Superior temporal gyrus (tissue), 1 donor: ENCODE measurements around the gene DEFB127.
"Not testable (repeated sequence)": the region's sequence is repeated elsewhere in the genome, so short reads cannot be mapped to it uniquely, and the experiment has no call there.

Experiments used
- DNase-seq: peaks from one replicate; pipeline ENCODE4 v3.0.0-alpha.2; 2016; ENCODE audit errors: extremely low spot score

Gene DEFB127

GRCh38 chr20:157154-157553 is at the start of gene DEFB127:
TSS of gene DEFB127 (plus strand) at chr20:157454. CDS start at chr20:157545, 91 bp downstream.
- no peak for DNase-seq

GRCh38 chr20:112396-112795 is 44.9 kb upstream of the DEFB127 start:
- DNase-seq, result no peak

- no peak for DNase-seq
Observed at GRCh38 chr20:117518-117917, 39.7 kb upstream of the DEFB127 start.

- not testable (repeated sequence) for DNase-seq
Observed at GRCh38 chr20:129786-130323, 27.4 kb upstream of the DEFB127 start.

GRCh38 chr20:137668-138490 is 19.4 kb upstream of the DEFB127 start:
- DNase-seq, result no peak

GRCh38 chr20:142290-142689 is 15.0 kb upstream of the DEFB127 start, which contains the start of gene DEFB126:
TSS of gene DEFB126 (plus strand) at chr20:142590. CDS start at chr20:142629, 39 bp downstream.
- DNase-seq, result no peak

GRCh38 chr20:145877-146276 is 11.4 kb upstream of the DEFB127 start:
- no peak for DNase-seq

- peak; percentile 31 for DNase-seq
Observed at GRCh38 chr20:152131-152530, 5.1 kb upstream of the DEFB127 start.

- DNase-seq, result no peak
Observed at GRCh38 chr20:164618-165017, 7.4 kb downstream of the DEFB127 start.

GRCh38 chr20:168876-169275 is 11.6 kb downstream of the DEFB127 start:
- no peak for DNase-seq

- DNase-seq, result no peak
Observed at GRCh38 chr20:184288-184687, 27.0 kb downstream of the DEFB127 start.

- DNase-seq, result no peak
Observed at GRCh38 chr20:187733-188132, 30.5 kb downstream of the DEFB127 start.

GRCh38 chr20:189611-190010 is 32.4 kb downstream of the DEFB127 start, which contains the start of gene DEFB128:
TSS of gene DEFB128 (minus strand) at chr20:189711. CDS start at chr20:189623, 88 bp downstream.
- no peak for DNase-seq

GRCh38 chr20:198225-198624 is 41.0 kb downstream of the DEFB127 start:
- no peak for DNase-seq

- DNase-seq, result no peak
Observed at GRCh38 chr20:199996-200395, 42.7 kb downstream of the DEFB127 start.

GRCh38 chr20:203630-204029 is 46.4 kb downstream of the DEFB127 start:
- DNase-seq, result not testable (repeated sequence)
